PC-3 (cell line): ENCODE measurements around the gene ABCA8.

Experiments used
- EZH2 ChIP-seq: fragments of 300-600 bp; sonication (generic); IDR thresholded peaks from one replicate; pipeline ENCODE4 v1.6.1; 2017; ENCODE audit warnings: antibody characterized with exemption, mild to moderate bottlenecking, low read length; ENCODE audit not compliant: unreplicated experiment
- EZH2phosphoT487 ChIP-seq: fragments of 300-600 bp; sonication (generic); IDR thresholded peaks from 2 replicates; pipeline ENCODE4 v1.6.1; 2018; ENCODE audit warnings: mild to moderate bottlenecking, antibody characterized with exemption, low read length, borderline replicate concordance
- TF ChIP-seq, protein P1 (sequence below): fragments of 300-600 bp; sonication (generic); conservative IDR thresholded peaks from 2 replicates; pipeline ENCODE4 v1.5.1; 2017; ENCODE audit warnings: antibody characterized with exemption, low read depth, mild to moderate bottlenecking, low read length

DNA sequence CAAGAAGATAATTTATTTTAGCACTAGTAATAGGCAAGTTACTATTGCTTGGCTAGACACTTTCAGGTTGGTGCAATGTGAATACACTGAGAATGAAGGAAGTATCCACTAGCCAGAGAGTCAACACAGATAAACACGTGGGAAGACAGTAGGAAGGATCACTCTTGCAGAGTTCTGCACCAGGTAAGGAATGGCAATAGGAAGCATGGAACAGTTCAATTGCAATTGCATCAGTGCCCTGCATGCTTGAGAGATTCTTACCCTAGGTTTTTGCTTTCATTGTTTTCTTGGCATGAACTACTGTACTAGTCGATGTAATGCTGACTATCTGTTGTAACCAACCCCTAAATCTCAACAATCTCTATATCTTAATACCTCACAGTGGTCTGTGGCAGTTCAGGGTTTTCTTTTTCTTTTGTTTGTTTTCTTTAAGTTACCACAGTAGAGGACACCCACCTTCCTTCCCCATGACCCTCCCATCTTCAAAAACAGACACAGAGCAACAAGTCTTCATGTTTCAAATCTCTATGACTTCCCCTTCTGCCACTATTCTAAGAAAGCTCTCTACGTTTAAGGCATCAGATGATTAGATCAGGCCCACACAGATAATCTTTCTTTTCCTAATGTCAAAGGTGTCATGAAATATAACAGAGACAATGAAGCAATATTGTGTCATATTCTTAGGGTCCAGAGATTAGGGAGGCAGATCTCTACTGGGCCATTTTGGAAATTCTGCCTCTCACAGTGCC is 18.1 kb upstream of the ABCA8 start:
- TF ChIP-seq EZH2phosphoT487 (no peak), EZH2 (no peak)
- TF ChIP-seq, protein P1, sequence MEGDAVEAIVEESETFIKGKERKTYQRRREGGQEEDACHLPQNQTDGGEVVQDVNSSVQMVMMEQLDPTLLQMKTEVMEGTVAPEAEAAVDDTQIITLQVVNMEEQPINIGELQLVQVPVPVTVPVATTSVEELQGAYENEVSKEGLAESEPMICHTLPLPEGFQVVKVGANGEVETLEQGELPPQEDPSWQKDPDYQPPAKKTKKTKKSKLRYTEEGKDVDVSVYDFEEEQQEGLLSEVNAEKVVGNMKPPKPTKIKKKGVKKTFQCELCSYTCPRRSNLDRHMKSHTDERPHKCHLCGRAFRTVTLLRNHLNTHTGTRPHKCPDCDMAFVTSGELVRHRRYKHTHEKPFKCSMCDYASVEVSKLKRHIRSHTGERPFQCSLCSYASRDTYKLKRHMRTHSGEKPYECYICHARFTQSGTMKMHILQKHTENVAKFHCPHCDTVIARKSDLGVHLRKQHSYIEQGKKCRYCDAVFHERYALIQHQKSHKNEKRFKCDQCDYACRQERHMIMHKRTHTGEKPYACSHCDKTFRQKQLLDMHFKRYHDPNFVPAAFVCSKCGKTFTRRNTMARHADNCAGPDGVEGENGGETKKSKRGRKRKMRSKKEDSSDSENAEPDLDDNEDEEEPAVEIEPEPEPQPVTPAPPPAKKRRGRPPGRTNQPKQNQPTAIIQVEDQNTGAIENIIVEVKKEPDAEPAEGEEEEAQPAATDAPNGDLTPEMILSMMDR: no peak
